Astrocyte of the cerebellum (primary cell): Measurements from ENCODE around the gene EIF1.
"Not testable (repeated sequence)": the region's sequence is repeated elsewhere in the genome, so short reads cannot be mapped to it uniquely, and the experiment has no call there.

ENCODE experiments used
- DNase-seq: peaks from one replicate; pipeline ENCODE4 v3.0.0-alpha.2; 2011; ENCODE audit warnings: low read depth
- H3K4me3 ChIP-seq: 2 replicates; pipeline ENCODE4 v1.5.1; 2011; ENCODE audit warnings: mild to moderate bottlenecking, low read depth, low read length, moderate library complexity
- CTCF ChIP-seq: IDR thresholded peaks from 2 replicates; pipeline ENCODE4 v1.5.1; 2012; ENCODE audit warnings: low read length, low read depth, moderate library complexity, mild to moderate bottlenecking; ENCODE audit errors: missing control alignments
- in situ Hi-C: cut with HindIII; loops from 2 replicates; pipeline ENCODE4 v1.10.0; 2017; ENCODE audit warnings: low sequenced_read_pairs

The EIF1 gene

GRCh38 chr17:41691031-41691777 is 2.5 kb downstream of the EIF1 start:
- no peak for DNase-seq
- in situ Hi-C loops: no loop called here
- TF ChIP-seq CTCF: no peak
- no peak overlapping the region for H3K4me3 ChIP-seq

GRCh38 chr17:41692722-41693521 is 4.2 kb downstream of the EIF1 start:
- in situ Hi-C loops: no loop called here
- DNase-seq: no peak
- H3K4me3 ChIP-seq: no peak overlapping the region
- no peak for TF ChIP-seq CTCF

- in situ Hi-C loops: no loop called here
Observed at GRCh38 chr17:41695134-41695661, 6.5 kb downstream of the EIF1 start.

GRCh38 chr17:41695954-41696757 is 7.5 kb downstream of the EIF1 start:
- peak; percentile 64 for DNase-seq
- peak; percentile 84 for TF ChIP-seq CTCF
- in situ Hi-C loops: no loop called here
- H3K4me3 ChIP-seq: no peak overlapping the region

More at GRCh38 chr17:41695134-41695661, 6.5 kb downstream of the EIF1 start:
- no peak for TF ChIP-seq CTCF
- H3K4me3 ChIP-seq: no peak overlapping the region
- DNase-seq: no peak

- TF ChIP-seq CTCF: no peak
- DNase-seq: no peak
- in situ Hi-C loops: no loop called here
- no peak overlapping the region for H3K4me3 ChIP-seq
Observed at GRCh38 chr17:41697122-41697962, 8.7 kb downstream of the EIF1 start.

GRCh38 chr17:41700843-41701242 is 12.2 kb downstream of the EIF1 start:
- H3K4me3 ChIP-seq, in situ Hi-C loops, DNase-seq: not testable (repeated sequence)
